HG02938 (cell line): ENCODE results near the gene DRGX.

Experiments
- ATAC-seq: cut with Tn5 transposase; IDR thresholded peaks from one replicate; pipeline ENCODE4 v1.9.1; 2021; ENCODE audit warnings: mild to moderate bottlenecking, moderate library complexity; ENCODE audit not compliant: unreplicated experiment

Gene DRGX

DNA sequence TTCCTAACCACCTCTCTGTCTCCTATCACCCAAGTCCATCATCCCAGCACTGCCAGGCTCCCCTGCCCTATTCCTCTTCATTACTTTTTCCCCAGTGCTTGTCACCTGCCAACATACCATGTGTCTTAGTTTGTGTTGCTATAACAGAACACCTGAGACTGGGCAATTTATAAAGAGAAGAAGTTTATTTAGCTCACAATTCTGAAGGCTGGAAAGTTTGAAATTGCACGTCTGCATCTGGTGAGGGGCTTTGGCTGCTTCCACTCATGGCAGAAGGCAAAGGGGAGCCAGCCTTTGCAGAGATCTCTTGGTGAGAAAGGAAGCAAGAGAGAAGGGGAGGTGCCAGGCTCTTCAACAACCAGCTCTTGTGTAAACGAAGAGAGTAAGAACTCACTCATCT is 47.3 kb downstream of the DRGX start:
- ATAC-seq: no peak

GRCh38 chr10:49347827-49348226 is 48.1 kb downstream of the DRGX start:
- ATAC-seq: no peak

GRCh38 chr10:49347342-49347741 is 48.5 kb downstream of the DRGX start:
- ATAC-seq: no peak

DNA sequence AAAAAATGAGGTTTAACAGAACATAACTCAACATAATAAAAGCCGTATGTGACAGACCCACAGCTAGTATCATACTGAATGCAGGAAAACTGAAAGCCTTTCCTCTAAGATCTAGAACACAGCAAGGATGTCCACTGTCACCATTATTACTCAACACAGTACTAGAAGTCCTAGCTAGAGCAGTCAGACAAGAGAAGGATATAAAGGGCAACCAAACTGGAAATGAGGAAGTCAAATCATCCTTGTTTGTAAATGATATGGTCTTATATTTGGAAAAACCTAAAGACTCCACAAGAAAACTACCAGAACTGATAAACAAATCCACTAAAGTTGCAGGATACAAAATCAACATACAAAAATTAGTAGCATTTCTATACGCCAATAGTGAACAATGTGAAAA is 51.0 kb downstream of the DRGX start:
- no peak for ATAC-seq

DNA sequence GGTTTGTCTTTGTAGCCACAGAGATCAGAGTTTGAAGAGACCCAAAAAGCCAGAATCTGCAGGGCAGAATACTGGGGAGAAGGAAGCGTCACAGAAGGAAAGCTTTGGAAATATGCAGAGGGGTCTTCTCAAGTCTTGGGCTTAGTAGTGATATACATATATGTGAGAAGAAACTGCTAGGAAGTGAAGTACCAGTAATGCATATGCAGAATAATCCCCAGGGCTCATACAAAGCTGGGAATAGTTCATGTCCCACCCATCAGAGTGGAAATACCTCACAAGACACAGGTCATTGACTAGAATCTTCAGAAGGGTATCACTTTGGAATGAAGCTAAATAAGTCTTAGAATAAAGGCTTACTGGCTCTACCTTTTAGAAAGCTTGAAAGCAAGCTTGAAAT is 57.3 kb downstream of the DRGX start:
- no peak for ATAC-seq

- no peak for ATAC-seq
These were observed 60.4 kb downstream of the DRGX start for GRCh38 chr10:49335364-49335972.

GRCh38 chr10:49334964-49335363 is 60.9 kb downstream of the DRGX start:
- ATAC-seq: no peak

DNA sequence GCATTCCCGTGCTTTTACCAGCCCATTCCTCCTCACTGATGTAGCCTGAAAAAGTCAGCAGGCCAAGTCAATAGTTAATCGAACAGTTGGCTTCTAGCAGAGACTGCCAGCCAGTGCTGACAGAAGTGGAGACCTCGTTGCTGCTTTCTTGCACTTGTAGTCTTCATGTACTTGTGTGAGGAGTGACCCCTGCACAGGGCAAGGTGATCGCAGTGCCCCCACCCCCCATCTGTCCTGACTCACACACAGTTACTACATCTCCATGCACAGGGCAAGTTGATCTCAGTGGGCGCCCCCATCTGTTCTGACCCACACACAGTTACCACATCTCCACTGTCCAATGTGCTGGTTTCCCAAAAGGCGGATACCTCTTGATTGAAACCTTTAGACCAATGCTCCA is 62.7 kb downstream of the DRGX start:
- ATAC-seq: no peak

DNA sequence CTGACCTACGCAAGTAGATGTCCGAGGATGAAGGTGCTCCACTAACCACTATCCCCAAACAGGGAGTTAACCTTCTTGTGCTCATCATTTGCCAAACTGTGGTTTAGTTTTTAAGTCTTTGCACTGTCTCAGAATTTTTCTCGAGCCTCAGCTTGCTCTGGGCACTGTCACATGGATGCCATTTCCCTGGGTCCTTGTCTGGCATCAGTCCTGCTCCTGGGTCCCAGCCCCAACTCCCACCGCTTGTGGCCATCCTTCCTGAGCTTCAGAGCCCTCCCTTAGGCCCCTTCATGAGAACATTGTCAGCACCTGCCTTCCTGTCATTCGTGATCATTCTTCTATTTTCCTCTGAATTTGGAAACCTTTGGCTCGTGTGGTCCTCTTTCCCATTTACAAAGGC is 63.1 kb downstream of the DRGX start:
- ATAC-seq: no peak

DNA sequence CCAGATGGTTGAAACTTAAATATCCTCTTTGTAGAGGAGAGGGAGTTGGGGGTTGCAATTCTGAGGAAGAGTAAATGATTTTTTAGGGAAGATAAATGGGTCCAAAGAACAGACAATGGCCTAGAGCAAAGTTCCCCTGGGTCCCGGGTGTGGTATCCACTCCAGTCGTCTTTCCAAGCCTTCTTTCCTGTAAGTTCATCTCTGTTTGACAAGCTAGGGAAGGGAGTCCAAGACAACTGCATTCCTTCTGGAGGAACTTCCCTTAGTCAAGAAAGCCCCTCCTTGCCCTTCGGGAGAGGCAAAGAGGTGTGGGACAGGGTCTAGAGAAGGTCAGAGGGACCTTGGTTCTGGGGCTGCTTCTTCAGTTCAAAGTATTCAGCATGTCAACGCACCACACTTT is 63.6 kb downstream of the DRGX start:
- no peak for ATAC-seq

DNA sequence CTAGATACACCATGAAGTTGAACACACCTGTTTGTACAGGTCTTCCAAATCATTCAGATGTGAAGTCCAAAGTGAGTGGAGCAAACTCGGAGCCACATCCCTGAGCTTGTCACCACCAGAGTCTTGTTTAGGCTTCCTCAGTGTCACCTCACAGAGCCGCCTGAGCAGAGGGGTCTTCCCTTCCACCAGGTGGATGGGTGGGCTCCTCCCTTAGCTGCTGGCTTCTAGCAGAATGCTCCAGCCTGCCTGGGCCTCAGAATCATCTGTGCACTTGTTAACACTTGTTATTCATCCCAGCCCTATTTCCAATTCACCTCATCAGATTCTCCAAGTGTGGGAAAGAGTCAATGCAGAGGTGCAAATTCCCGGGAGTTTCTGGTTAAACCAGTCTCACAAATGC is 64.5 kb downstream of the DRGX start:
- ATAC-seq: no peak

GRCh38 chr10:49330127-49330665 is 65.7 kb downstream of the DRGX start:
- no peak for ATAC-seq

- no peak for ATAC-seq
These were observed 66.8 kb downstream of the DRGX start for GRCh38 chr10:49329146-49329505.

DNA sequence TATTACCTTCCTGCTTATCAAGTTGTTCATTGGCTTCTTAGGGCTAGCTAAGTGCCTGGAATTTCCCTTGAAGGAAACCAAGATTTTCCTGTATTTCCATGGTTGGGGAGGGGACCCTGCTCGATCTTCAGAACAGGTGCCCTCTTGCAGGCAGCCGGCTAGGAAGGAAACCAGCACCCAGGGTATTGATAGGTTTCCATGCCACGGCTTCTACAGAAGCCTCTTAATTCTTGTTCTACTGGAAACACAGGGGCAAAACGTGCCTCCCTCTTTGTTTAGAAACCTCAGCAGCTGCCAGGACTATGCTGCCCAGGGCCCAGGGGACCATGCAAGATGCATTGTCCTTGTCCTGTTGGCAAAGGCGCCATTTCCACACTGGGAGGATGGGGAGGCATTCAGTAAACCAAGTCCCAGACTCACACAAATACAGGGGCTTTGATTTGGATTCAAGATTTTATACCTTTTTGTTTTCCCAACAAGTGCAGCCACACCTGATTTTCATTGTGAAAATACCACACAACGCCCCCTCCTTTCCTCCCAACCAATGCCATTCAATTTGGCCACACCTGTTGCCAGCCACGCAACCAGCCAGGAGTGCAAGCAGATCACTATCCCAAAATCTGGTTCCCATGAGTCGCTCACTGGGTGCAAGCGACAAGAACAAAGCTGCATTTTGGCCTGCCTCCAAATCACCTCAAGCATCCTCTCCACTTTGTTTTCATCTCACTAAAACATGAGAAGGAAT is 67.3 kb downstream of the DRGX start:
- ATAC-seq: no peak

DNA sequence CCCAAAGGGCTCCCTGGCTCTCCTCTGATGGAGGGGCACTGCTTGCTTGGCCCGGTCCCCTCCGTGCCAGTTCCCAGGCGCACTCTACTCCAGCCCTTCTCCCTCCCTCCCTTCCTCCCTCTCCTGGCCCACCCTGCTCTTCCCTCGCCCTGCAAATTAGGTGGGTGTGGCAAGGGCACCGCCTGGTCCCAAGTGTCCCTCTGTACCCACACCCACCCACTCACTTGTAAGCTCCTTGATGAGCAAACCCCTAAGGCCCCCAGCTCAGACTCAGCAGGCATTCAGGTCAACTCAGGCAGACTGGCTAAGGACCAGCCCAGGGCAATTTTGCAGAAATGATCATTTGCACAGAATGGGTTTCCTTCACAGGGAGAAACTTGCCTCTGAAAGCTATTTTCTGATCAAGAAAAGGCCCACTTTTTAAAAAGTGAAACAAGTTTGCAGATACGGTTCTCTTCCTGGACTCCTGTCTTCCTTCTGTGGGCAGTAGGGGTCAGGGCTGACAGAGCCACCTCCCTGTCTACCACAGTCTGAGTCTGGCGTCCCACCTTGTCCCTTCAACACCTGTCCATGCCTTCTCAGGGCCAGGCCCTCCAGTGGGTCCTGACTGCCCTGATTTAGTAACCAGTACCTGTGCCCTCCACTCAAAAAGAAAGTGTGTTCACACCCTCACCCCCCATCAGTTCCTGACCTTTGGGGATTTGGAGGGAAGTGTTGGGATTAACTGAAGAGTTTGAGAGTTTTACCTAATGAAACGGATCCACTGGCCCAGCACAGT is 68.7 kb downstream of the DRGX start:
- no peak for ATAC-seq

DNA sequence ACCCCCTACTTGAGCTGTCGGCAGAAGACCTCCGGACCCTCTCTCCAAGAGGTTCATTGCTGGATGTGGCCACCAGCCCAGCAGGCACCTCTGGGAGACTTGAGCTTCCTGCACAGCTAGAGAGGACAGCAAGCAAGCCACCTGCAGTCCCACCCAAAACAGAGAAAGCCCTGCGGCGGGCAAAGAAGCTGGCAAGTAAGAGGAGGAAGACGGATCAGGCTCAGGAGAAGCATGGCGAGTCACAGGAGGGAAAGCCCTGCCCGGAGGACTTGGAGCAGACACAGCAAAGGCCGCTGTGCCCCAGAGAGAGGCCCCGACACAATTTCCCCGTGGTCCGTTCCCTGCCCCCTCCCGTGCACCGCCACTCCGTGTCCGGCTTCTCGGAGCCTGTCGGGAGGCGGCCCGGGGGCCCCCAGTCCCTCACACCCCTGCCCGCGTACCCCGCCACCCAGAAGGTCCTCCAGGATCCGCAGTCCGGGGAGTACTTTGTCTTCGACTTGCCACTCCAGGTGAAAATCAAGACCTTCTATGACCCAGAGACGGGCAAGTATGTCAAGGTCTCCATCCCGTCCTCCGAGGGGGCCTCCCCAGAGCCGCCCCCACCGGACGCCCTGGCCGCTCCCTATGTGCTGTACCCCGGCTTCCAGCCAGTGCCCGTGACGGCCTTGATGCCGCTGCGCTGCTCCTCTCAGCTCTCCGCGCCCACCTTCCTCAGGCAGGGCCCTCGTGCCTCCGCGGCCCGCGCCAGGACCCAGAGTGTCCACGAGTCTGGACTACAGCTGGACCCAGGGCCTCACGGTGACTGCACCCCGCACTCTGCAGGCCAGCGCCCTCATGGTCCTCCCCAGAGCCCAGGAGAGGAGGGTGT is 69.7 kb downstream of the DRGX start:
- ATAC-seq: no peak

DNA sequence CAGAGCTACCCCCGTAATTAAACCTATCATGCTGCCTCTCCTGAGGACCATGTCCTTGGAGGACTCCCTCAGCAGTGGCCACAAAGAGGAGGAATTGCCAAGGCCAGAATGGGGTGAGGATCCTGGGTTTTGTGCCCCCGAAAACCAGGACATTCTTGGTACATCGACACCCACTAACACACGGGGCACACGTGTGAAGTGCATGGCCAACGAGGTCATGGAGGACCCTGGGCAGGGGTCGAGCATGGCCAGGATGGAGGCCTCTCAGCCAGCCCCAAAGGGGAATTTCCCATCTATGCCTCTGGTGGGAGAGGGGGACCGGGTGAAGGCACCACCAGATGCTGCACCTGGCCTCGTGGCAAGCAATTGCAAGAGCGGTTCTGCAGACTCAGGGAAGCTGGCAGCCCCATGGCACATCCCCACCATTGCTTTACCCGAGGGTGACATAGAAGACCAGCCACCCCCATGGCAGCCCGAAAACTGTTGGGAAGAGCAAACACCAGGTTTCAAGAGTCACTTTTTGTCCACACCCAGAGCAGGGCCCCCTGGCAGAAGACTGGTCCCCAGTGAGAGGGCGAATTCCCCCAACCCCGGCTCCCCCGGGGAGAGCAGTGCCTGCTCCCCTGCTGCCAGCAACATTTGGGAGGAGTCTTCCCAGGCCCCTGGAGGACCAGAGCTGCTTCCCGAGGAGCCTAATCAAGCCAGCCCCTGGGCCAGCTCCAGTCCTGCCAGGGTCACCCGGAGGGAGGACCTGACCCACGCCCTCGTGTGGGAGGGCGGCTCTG is 70.6 kb downstream of the DRGX start:
- no peak for ATAC-seq

DNA sequence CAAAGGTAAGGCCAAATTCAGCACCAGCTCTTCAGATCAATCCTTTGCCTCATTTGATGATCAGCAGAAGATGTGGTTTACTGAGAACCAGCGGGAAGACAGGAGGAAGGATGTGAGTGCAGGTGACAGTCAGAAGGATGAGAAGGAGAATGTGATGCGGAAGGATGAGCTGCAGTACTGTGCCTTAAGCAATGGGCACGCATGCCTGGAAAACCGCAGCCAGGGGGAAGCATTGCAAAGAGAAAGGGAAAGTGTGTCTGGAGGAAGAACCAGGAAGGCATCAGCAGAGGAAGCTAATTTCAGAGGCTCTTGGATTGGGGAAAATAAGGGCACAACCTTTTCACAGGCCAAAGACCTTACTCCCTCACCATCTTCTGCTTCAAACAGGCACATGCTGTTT is 71.2 kb downstream of the DRGX start:
- ATAC-seq: no peak

- ATAC-seq: no peak
These were observed 72.0 kb downstream of the DRGX start for GRCh38 chr10:49323896-49324270.

GRCh38 chr10:49323171-49323895 is 72.6 kb downstream of the DRGX start:
- no peak for ATAC-seq
